Measurements from ENCODE around the gene SDHB. TPM values are rescaled to one million over a fixed set of nuclear protein-coding genes. Genes with fewer than 3 reads are reported as not detected.

Gene SDHB
- total RNA-seq, 1 experiment from 2014 or later = 299 TPM

GRCh38 chr1:16988210-16988609 is 65.6 kb downstream of the SDHB start:
- no peak for DNase-seq (ENCODE audit: low read depth)

- no peak for DNase-seq (ENCODE audit: low read depth)
Observed at GRCh38 chr1:16986962-16987361, 66.9 kb downstream of the SDHB start.

- no peak for DNase-seq (ENCODE audit: low read depth)
Observed at GRCh38 chr1:16986560-16986959, 67.3 kb downstream of the SDHB start.

- DNase-seq (ENCODE audit: low read depth) = no peak
Observed at GRCh38 chr1:16986113-16986512, 67.7 kb downstream of the SDHB start.

- DNase-seq (ENCODE audit: low read depth) = peak; percentile 94
Observed at GRCh38 chr1:16984717-16985116, 69.1 kb downstream of the SDHB start.

GRCh38 chr1:16983649-16984048 is 70.2 kb downstream of the SDHB start:
- no peak for DNase-seq (ENCODE audit: low read depth)

- no peak for DNase-seq (ENCODE audit: low read depth)
Observed at GRCh38 chr1:16982902-16983301, 70.9 kb downstream of the SDHB start.

GRCh38 chr1:16981269-16981849 is 72.5 kb downstream of the SDHB start:
- peak; percentile 92 for DNase-seq (ENCODE audit: low read depth)

- no peak for DNase-seq (ENCODE audit: low read depth)
Observed at GRCh38 chr1:16980473-16981268, 73.2 kb downstream of the SDHB start, which contains the start of gene MFAP2. TSS of gene MFAP2 (minus strand) at chr1:16980620. CDS start at chr1:16978273, 2,347 bp downstream.

- DNase-seq (ENCODE audit: low read depth) = no peak
Observed at GRCh38 chr1:16979475-16980327, 74.1 kb downstream of the SDHB start.

GRCh38 chr1:16978567-16979474 is 75.0 kb downstream of the SDHB start:
- peak; percentile 23 for DNase-seq (ENCODE audit: low read depth)

- no peak for DNase-seq (ENCODE audit: low read depth)
Observed at GRCh38 chr1:16978139-16978538, 75.7 kb downstream of the SDHB start.

- no peak for DNase-seq (ENCODE audit: low read depth)
Observed at GRCh38 chr1:16977377-16977776, 76.5 kb downstream of the SDHB start.

- DNase-seq (ENCODE audit: low read depth) = no peak
Observed at GRCh38 chr1:16976966-16977365, 76.9 kb downstream of the SDHB start.

- no peak for DNase-seq (ENCODE audit: low read depth)
Observed at GRCh38 chr1:16975838-16976237, 78.0 kb downstream of the SDHB start.

GRCh38 chr1:16975211-16975610 is 78.6 kb downstream of the SDHB start:
- DNase-seq (ENCODE audit: low read depth) = no peak

- DNase-seq (ENCODE audit: low read depth) = no peak
Observed at GRCh38 chr1:16973215-16973614, 80.6 kb downstream of the SDHB start.

- DNase-seq (ENCODE audit: low read depth) = no peak
Observed at GRCh38 chr1:16972189-16972895, 81.5 kb downstream of the SDHB start.

GRCh38 chr1:16971341-16972188 is 82.3 kb downstream of the SDHB start:
- DNase-seq (ENCODE audit: low read depth) = no peak

Measured in HT1080 (cell line).